Calu3 (cell line): ENCODE data around the gene DBH. TPM values are rescaled to one million over a fixed set of nuclear protein-coding genes. Genes with fewer than 3 reads are reported as not detected.

Experiments
- BruUV-seq: library from RNA; stranded (reverse); fragments of 400-500 nt; replicated peaks from 2 replicates; lab custom pipeline; 2021; lab: Mats Ljungman, UMichigan
- CTCF ChIA-PET: fragments of 300-600 bp; sonication (Branson Sonifier 250); formaldehyde crosslinking; loops from one replicate; lab custom pipeline; 2022; ENCODE audit warnings: antibody characterized with exemption; lab: Charles Lee
- DNase-seq: peaks from one replicate; pipeline ENCODE4 v3.0.0; 2022
- H3K27ac Mint-ChIP-seq: one replicate; pipeline ENCODE4 v1.8.0; 2022; ENCODE audit warnings: mixed read lengths; ENCODE audit not compliant: unreplicated experiment
- H3K27me3 Mint-ChIP-seq: one replicate; pipeline ENCODE4 v1.8.0; 2022; ENCODE audit warnings: mixed read lengths; ENCODE audit not compliant: unreplicated experiment
- H3K36me3 Mint-ChIP-seq: one replicate; pipeline ENCODE4 v1.8.0; 2022; ENCODE audit warnings: mild to moderate bottlenecking, moderate library complexity, mixed read lengths; ENCODE audit not compliant: insufficient read depth, unreplicated experiment
- H3K4me1 Mint-ChIP-seq: one replicate; pipeline ENCODE4 v1.8.0; 2022; ENCODE audit warnings: mild to moderate bottlenecking, low read depth, mixed read lengths; ENCODE audit not compliant: unreplicated experiment
- H3K4me3 Mint-ChIP-seq: one replicate; pipeline ENCODE4 v1.8.0; 2022; ENCODE audit warnings: mild to moderate bottlenecking, low read depth, moderate library complexity, mixed read lengths; ENCODE audit not compliant: unreplicated experiment
- H3K9me3 Mint-ChIP-seq: one replicate; pipeline ENCODE4 v1.8.0; 2022; ENCODE audit warnings: low read depth, mixed read lengths; ENCODE audit not compliant: unreplicated experiment
- intact Hi-C: fragments of 100-400 bp; cut with micrococcal nuclease; formaldehyde crosslinking; loops from one replicate; pipeline ENCODE4 v1.10.0; 2022; ENCODE audit not compliant: unreplicated experiment
- total RNA-seq: library from RNA; stranded (reverse); gene quantifications from 2 replicates; pipeline ENCODE4 v1.2.3, GENCODE V29; 2022
- TF ChIP-seq, protein P1 (sequence below): fragments of 200-600 bp; IDR thresholded peaks from one replicate; pipeline ENCODE4 v1.8.0; 2022; ENCODE audit warnings: antibody characterized with exemption; ENCODE audit not compliant: unreplicated experiment

DBH gene
- total RNA-seq, 1 experiment from 2014 or later = not detected

DNA sequence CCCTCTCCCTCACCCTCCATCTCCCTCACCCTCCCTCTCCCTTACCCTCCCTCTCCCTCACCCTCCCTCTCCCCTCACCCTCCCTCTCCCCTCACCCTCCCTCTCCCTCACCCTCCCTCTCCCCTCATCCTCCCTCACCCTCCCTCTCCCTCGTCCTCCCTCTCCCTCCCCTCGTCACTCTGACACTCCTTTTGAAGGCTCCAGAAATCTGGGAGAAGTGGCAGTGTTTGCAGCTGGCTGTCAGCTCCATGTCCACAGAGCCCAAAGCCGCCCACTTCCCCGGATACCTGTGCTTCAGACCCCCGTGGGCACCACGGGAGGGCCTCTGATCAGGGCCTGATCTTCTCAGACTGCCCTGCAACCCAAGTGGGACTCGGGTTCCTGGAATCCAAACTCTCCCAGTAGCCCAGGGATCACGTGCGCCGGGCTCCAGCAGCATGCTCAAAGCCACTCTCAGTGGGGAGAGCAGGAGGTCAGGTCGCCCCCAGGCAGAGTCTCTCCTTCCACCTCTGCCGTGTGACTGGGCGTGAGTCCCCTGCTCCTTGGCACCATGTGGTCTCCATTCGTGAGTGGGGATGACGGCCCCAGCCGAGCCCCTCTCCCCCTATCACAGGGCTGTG is 33.1 kb downstream of the DBH start:
- no TSS peak for BruUV-seq
- H3K4me3 Mint-ChIP-seq = no peak overlapping the region
- no peaks in the 10 kb centered on the region for H3K36me3 Mint-ChIP-seq
- H3K27ac Mint-ChIP-seq = no peak overlapping the region
- intact Hi-C loops = no loop called here
- no peak for DNase-seq
- H3K27me3 Mint-ChIP-seq = peaks cover 16% of the 10 kb centered on the region
- no peaks in the 10 kb centered on the region for H3K9me3 Mint-ChIP-seq
- CTCF ChIA-PET = no interaction called here
- no peaks in the 10 kb centered on the region for H3K4me1 Mint-ChIP-seq
- TF ChIP-seq, protein P1, sequence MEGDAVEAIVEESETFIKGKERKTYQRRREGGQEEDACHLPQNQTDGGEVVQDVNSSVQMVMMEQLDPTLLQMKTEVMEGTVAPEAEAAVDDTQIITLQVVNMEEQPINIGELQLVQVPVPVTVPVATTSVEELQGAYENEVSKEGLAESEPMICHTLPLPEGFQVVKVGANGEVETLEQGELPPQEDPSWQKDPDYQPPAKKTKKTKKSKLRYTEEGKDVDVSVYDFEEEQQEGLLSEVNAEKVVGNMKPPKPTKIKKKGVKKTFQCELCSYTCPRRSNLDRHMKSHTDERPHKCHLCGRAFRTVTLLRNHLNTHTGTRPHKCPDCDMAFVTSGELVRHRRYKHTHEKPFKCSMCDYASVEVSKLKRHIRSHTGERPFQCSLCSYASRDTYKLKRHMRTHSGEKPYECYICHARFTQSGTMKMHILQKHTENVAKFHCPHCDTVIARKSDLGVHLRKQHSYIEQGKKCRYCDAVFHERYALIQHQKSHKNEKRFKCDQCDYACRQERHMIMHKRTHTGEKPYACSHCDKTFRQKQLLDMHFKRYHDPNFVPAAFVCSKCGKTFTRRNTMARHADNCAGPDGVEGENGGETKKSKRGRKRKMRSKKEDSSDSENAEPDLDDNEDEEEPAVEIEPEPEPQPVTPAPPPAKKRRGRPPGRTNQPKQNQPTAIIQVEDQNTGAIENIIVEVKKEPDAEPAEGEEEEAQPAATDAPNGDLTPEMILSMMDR = no peak

DNA sequence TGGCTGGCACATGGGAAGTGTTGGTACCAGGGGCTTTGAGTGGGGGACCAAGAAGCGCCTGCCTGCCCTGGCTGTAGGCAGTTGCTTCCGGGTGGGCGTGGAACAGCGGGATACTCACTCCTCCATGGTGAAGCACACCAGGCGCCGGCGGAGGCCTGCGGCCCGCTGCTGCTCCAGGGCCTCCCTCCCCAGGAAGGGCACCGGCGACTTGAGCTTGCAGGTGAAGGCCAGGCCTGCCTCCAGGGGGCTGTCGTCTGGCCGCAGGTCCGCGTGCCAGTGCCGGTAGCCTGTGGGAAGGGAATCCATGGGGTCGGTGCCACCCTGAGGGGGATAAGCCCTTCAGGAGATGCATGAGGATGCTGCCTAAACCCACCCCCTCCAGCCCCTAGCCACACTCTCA is 34.3 kb downstream of the DBH start:
- H3K36me3 Mint-ChIP-seq = no peaks in the 10 kb centered on the region
- CTCF ChIA-PET = no interaction called here
- H3K4me1 Mint-ChIP-seq = no peaks in the 10 kb centered on the region
- intact Hi-C loops = no loop called here
- TF ChIP-seq, protein P1 = no peak
- no peak overlapping the region for H3K4me3 Mint-ChIP-seq
- no peak overlapping the region for H3K27ac Mint-ChIP-seq
- peaks cover 28% of the 10 kb centered on the region for H3K27me3 Mint-ChIP-seq
- no TSS peak for BruUV-seq
- no peaks in the 10 kb centered on the region for H3K9me3 Mint-ChIP-seq
- no peak for DNase-seq

DNA sequence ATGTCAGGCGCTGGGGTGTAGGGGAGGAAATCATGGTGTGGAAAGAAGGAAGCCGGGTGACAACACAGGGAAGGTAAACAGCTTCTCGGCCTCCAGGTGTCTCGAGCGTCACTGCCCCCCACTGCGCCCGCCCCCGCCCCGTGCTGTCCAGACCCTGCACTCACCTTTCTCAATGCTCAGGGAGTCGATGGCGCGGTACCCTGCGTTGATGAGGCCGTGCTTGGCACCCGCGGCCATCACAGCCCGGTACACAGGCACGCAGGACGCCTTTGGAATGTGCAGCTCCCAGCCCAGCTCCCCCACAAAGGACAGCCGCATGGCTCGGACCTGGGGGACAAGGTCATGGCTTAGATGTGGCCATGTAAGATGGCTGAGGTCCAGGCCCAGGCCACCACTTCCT is 35.2 kb downstream of the DBH start:
- TF ChIP-seq, protein P1 = no peak
- H3K9me3 Mint-ChIP-seq = no peaks in the 10 kb centered on the region
- no peaks in the 10 kb centered on the region for H3K4me1 Mint-ChIP-seq
- no peak for DNase-seq
- H3K36me3 Mint-ChIP-seq = no peaks in the 10 kb centered on the region
- H3K4me3 Mint-ChIP-seq = no peak overlapping the region
- H3K27ac Mint-ChIP-seq = no peak overlapping the region
- no TSS peak for BruUV-seq
- CTCF ChIA-PET = no interaction called here
- H3K27me3 Mint-ChIP-seq = peaks cover 37% of the 10 kb centered on the region
- intact Hi-C loops = no loop called here

DNA sequence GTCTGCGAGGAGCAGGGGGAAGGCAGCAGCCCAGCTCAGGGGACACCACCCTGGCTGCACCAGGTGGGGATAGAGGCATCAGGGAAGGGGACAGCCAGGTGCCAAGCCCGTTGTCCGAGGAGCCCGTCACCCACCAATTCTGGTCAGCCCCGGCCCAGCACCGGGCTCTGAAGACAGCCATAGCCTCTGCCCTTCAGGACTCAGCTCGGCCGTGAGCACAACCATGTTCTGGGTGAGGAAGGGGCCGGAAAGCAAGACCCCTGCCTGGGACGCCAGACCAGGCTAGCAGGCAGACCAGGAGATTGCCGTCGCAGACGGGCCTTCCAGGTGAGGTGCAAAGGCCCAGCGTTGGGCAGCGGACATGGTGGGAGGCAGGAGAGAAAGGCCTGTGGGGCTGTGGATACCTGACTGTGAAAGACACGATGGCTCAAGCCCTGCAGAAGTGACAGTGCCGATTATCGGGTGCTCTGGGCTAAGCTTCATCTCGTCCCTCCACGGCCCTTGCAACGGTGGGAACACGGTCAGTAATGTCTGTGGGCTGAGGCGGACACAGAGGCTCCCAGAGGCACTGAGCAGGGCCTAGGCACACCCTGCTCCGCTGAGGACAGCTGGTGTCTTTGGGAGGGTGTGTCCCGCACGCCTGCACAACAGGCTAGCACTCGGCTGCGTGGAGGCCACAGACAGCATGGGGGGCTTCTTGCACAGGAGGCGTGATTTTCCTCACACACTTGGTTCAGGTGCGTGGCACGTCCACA is 36.5 kb downstream of the DBH start:
- no TSS peak for BruUV-seq
- H3K9me3 Mint-ChIP-seq = no peaks in the 10 kb centered on the region
- H3K27me3 Mint-ChIP-seq = peaks cover 50% of the 10 kb centered on the region
- H3K27ac Mint-ChIP-seq = no peak overlapping the region
- no peaks in the 10 kb centered on the region for H3K36me3 Mint-ChIP-seq
- no peak overlapping the region for H3K4me3 Mint-ChIP-seq
- intact Hi-C loops = no loop called here
- CTCF ChIA-PET = no interaction called here
- TF ChIP-seq, protein P1 = no peak
- no peaks in the 10 kb centered on the region for H3K4me1 Mint-ChIP-seq
- no peak for DNase-seq
